ENCODE results near the gene LRRTM4.

- TF ChIP-seq CTCF (IDR thresholded peaks at IDR 0.05 in 4 of 5, conservative IDR thresholded peaks at IDR 0.05 in 1 of 5): no peak
- TF ChIP-seq POLR2A (IDR thresholded peaks at IDR 0.05): no peak
These were observed 652.2 kb downstream of the LRRTM4 start for GRCh38 chr2:76870011-76870410.

Data from gastrocnemius medialis (tissue), 4 donors.